Prostate gland (tissue), 2 donors: Measurements from ENCODE around the gene ATP5F1E.

ENCODE experiments used
- CTCF ChIP-seq, 4 experiments: fragments of 200-600 bp in 2 of 4; fragments of 450-650 bp in 2 of 4; sonication (generic) in 2 of 4; IDR thresholded peaks; 1 replicate in 3 of 4; 2 replicates in 1 of 4; pipeline ENCODE4 v1.5.1; 2016 to 2019; ENCODE audit warnings: antibody characterized with exemption in 4 of 4, mild to moderate bottlenecking in 2 of 4, moderate library complexity in 2 of 4
- POLR2A ChIP-seq: fragments of 450-650 bp; IDR thresholded peaks from one replicate; pipeline ENCODE4 v1.6.1; 2016; ENCODE audit warnings: antibody characterized with exemption, mild to moderate bottlenecking
- POLR2AphosphoS5 ChIP-seq: sonication (generic); formaldehyde crosslinking; IDR thresholded peaks from one replicate; pipeline ENCODE4 v1.6.1; 2017; ENCODE audit warnings: antibody characterized with exemption

- TF ChIP-seq CTCF (IDR thresholded peaks at IDR 0.05) (no peak), POLR2AphosphoS5 (no peak), POLR2A (no peak)
These were observed 8.5 kb upstream of the ATP5F1E start for GRCh38 chr20:59040667-59041066.
